ENCODE data around the gene SLC1A1.

The SLC1A1 gene

GRCh38 chr9:4567601-4568000 is 77.3 kb downstream of the SLC1A1 start:
- TF ChIP-seq CTCF (IDR thresholded peaks at IDR 0.05; ENCODE audit: insufficient read depth, low read length, poor library complexity, severe bottlenecking) = no peak
- DNase-seq (ENCODE audit: extremely low read depth, insufficient read length) = no peak
- Histone ChIP-seq H3K27me3 (replicated peaks; ENCODE audit: control insufficient read depth, insufficient read depth, low read length) (no peaks in the 10 kb centered on the region), H3K36me3 (ENCODE audit: control insufficient read depth, insufficient read depth, low read length) (no peaks in the 10 kb centered on the region), H3K4me3 (replicated peaks; ENCODE audit: low read depth, low read length) (no peak overlapping the region)

GRCh38 chr9:4569101-4569500 is 78.8 kb downstream of the SLC1A1 start:
- no peak for TF ChIP-seq CTCF (IDR thresholded peaks at IDR 0.05; ENCODE audit: insufficient read depth, low read length, poor library complexity, severe bottlenecking)
- H3K4me3 ChIP-seq (replicated peaks; ENCODE audit: low read depth, low read length) = no peak overlapping the region
- no peak for DNase-seq (ENCODE audit: extremely low read depth, insufficient read length)
- no peaks in the 10 kb centered on the region; the same call in 1 of the 2 replicates for H3K36me3 ChIP-seq (ENCODE audit: control insufficient read depth, insufficient read depth, low read length)
- no peaks in the 10 kb centered on the region for H3K27me3 ChIP-seq (replicated peaks; ENCODE audit: control insufficient read depth, insufficient read depth, low read length)

- no peak overlapping the region for H3K4me3 ChIP-seq (replicated peaks; ENCODE audit: low read depth, low read length)
- no peak for TF ChIP-seq CTCF (IDR thresholded peaks at IDR 0.05; ENCODE audit: insufficient read depth, low read length, poor library complexity, severe bottlenecking)
- H3K27me3 ChIP-seq (replicated peaks; ENCODE audit: control insufficient read depth, insufficient read depth, low read length) = no peaks in the 10 kb centered on the region
Observed at GRCh38 chr9:4572184-4572826, 82.0 kb downstream of the SLC1A1 start.

GRCh38 chr9:4573176-4573575 is 82.9 kb downstream of the SLC1A1 start:
- Histone ChIP-seq H3K36me3 (ENCODE audit: control insufficient read depth, insufficient read depth, low read length) (peaks cover 2% of the 10 kb centered on the region), H3K4me3 (replicated peaks; ENCODE audit: low read depth, low read length) (no peak overlapping the region), H3K27me3 (replicated peaks; ENCODE audit: control insufficient read depth, insufficient read depth, low read length) (no peaks in the 10 kb centered on the region)
- no peak for TF ChIP-seq CTCF (IDR thresholded peaks at IDR 0.05; ENCODE audit: insufficient read depth, low read length, poor library complexity, severe bottlenecking)
- no peak for DNase-seq (ENCODE audit: extremely low read depth, insufficient read length)

More at GRCh38 chr9:4572184-4572826, 82.0 kb downstream of the SLC1A1 start:
- DNase-seq (ENCODE audit: extremely low read depth, insufficient read length) = no peak
- H3K36me3 ChIP-seq (ENCODE audit: control insufficient read depth, insufficient read depth, low read length) = peaks cover 2% of the 10 kb centered on the region

GRCh38 chr9:4573634-4574389 is 83.5 kb downstream of the SLC1A1 start:
- H3K36me3 ChIP-seq (ENCODE audit: control insufficient read depth, insufficient read depth, low read length) = peaks cover 3% of the 10 kb centered on the region
- TF ChIP-seq CTCF (IDR thresholded peaks at IDR 0.05; ENCODE audit: insufficient read depth, low read length, poor library complexity, severe bottlenecking) = no peak
- no peaks in the 10 kb centered on the region for H3K27me3 ChIP-seq (replicated peaks; ENCODE audit: control insufficient read depth, insufficient read depth, low read length)
- DNase-seq (ENCODE audit: extremely low read depth, insufficient read length) = no peak
- no peak overlapping the region for H3K4me3 ChIP-seq (replicated peaks; ENCODE audit: low read depth, low read length)
